WTC11 (cell line): ENCODE data around the gene BMPER. TPM values are rescaled to one million over a fixed set of nuclear protein-coding genes. Genes with fewer than 3 reads are reported as not detected.

Source experiments
- ATAC-seq: fragments of 200-7000 bp; cut with Tn5 transposase; 2 replicates; pipeline ENCODE4 v1.10.0; 2021; ENCODE audit warnings: mild to moderate bottlenecking, moderate library complexity
- CTCF ChIA-PET: fragments of 300-600 bp; sonication (Branson Sonifier 250); formaldehyde crosslinking; loops from one replicate; lab custom pipeline; 2021; ENCODE audit warnings: antibody characterized with exemption; lab: Charles Lee
- POLR2A ChIA-PET: fragments of 350-600 bp; sonication (Branson Sonifier 250); formaldehyde crosslinking; loops from one replicate; lab custom pipeline; 2021; ENCODE audit warnings: antibody characterized with exemption; lab: Charles Lee
- DNase-seq: peaks from one replicate; pipeline ENCODE4 v3.0.0; 2021; ENCODE audit warnings: low spot score
- H3K27ac Mint-ChIP-seq: 2 replicates; pipeline ENCODE4 v1.8.0; 2021; ENCODE audit warnings: mixed read lengths
- H3K27me3 Mint-ChIP-seq: 2 replicates; pipeline ENCODE4 v1.8.0; 2021; ENCODE audit warnings: low read depth, mild to moderate bottlenecking, moderate library complexity, mixed read lengths
- H3K36me3 Mint-ChIP-seq: 2 replicates; pipeline ENCODE4 v1.8.0; 2021; ENCODE audit warnings: mixed read lengths
- H3K4me1 Mint-ChIP-seq: 2 replicates; pipeline ENCODE4 v1.8.0; 2022; ENCODE audit warnings: mixed read lengths
- H3K4me3 Mint-ChIP-seq: 2 replicates; pipeline ENCODE4 v1.8.0; 2021; ENCODE audit warnings: mild to moderate bottlenecking, moderate library complexity, mixed read lengths
- H3K9me3 Mint-ChIP-seq: 2 replicates; pipeline ENCODE4 v1.8.0; 2021; ENCODE audit warnings: mixed read lengths
- ELF4 ChIP-seq: sonication (generic); formaldehyde crosslinking; IDR thresholded peaks from 2 replicates; pipeline ENCODE4 v1.8.1; 2022; ENCODE audit warnings: low read depth, mild to moderate bottlenecking, moderate library complexity, missing genetic modification reagents
- FOXK1 ChIP-seq: sonication (generic); formaldehyde crosslinking; IDR thresholded peaks from 2 replicates; pipeline ENCODE4 v1.8.0; 2022; ENCODE audit warnings: mild to moderate bottlenecking, moderate library complexity, missing genetic modification reagents
- GRHL2 ChIP-seq: fragments of 250-450 bp; sonication (Bioruptor Pico); IDR thresholded peaks from 2 replicates; pipeline ENCODE4 v1.8.0; 2022; ENCODE audit warnings: mild to moderate bottlenecking, moderate library complexity; ENCODE audit not compliant: insufficient replicate concordance, severe bottlenecking
- NR1H2 ChIP-seq: sonication (generic); formaldehyde crosslinking; IDR thresholded peaks from 2 replicates; pipeline ENCODE4 v1.9.0; 2021; ENCODE audit warnings: mild to moderate bottlenecking, moderate library complexity, missing genetic modification reagents
- NR3C1 ChIP-seq: sonication (generic); formaldehyde crosslinking; conservative IDR thresholded peaks from 2 replicates; pipeline ENCODE4 v1.8.1; 2023; ENCODE audit warnings: low read depth, mild to moderate bottlenecking, missing genetic modification reagents
- OVOL2 ChIP-seq: fragments of 250-450 bp; sonication (Bioruptor Pico); IDR thresholded peaks from 2 replicates; pipeline ENCODE4 v1.9.0; 2021; ENCODE audit warnings: mild to moderate bottlenecking, borderline replicate concordance
- PRRX2 ChIP-seq: fragments of 250-450 bp; sonication (Bioruptor Pico); IDR thresholded peaks from 2 replicates; pipeline ENCODE4 v1.8.0; 2021; ENCODE audit warnings: mild to moderate bottlenecking
- SOX15 ChIP-seq: fragments of 250-450 bp; sonication (Bioruptor Pico); IDR thresholded peaks from 2 replicates; pipeline ENCODE4 v1.9.0; 2021; ENCODE audit warnings: mild to moderate bottlenecking
- TEAD4 ChIP-seq: sonication (generic); formaldehyde crosslinking; IDR thresholded peaks from 2 replicates; pipeline ENCODE4 v1.8.0; 2022; ENCODE audit warnings: mild to moderate bottlenecking, missing genetic modification reagents
- TP53 ChIP-seq: sonication (generic); formaldehyde crosslinking; IDR thresholded peaks from 2 replicates; pipeline ENCODE4 v1.8.1; 2023; ENCODE audit warnings: mild to moderate bottlenecking, missing genetic modification reagents
- ZNF121 ChIP-seq: sonication (generic); formaldehyde crosslinking; IDR thresholded peaks from 2 replicates; pipeline ENCODE4 v1.8.0; 2023; ENCODE audit warnings: missing genetic modification reagents
- total RNA-seq: library from RNA; stranded (reverse); gene quantifications from 3 replicates; pipeline ENCODE4 v1.2.3, GENCODE V29; 2021
- TF ChIP-seq, protein P1 (sequence below): sonication (generic); formaldehyde crosslinking; IDR thresholded peaks from 2 replicates; pipeline ENCODE4 v1.8.1; 2022; ENCODE audit warnings: missing genetic modification reagents, borderline replicate concordance
- TF ChIP-seq, protein P2 (sequence below): fragments of 250-450 bp; sonication (Bioruptor Pico); IDR thresholded peaks from 2 replicates; pipeline ENCODE4 v1.8.0; 2021; ENCODE audit warnings: mild to moderate bottlenecking
- TF ChIP-seq, protein P3 (sequence below): sonication (generic); formaldehyde crosslinking; IDR thresholded peaks from 2 replicates; pipeline ENCODE4 v1.8.1; 2023; ENCODE audit warnings: mild to moderate bottlenecking, missing genetic modification reagents
- TF ChIP-seq, protein P4 (sequence below): sonication (generic); formaldehyde crosslinking; IDR thresholded peaks from 2 replicates; pipeline ENCODE4 v1.8.1; 2022; ENCODE audit warnings: low read depth, mild to moderate bottlenecking, moderate library complexity, missing genetic modification reagents, borderline replicate concordance
- TF ChIP-seq, protein P5 (sequence below): sonication (generic); formaldehyde crosslinking; IDR thresholded peaks from 2 replicates; pipeline ENCODE4 v1.8.0; 2022; ENCODE audit warnings: mild to moderate bottlenecking, missing genetic modification reagents
- TF ChIP-seq, protein P6 (sequence below): fragments of 250-450 bp; sonication (Bioruptor Pico); conservative IDR thresholded peaks from 2 replicates; pipeline ENCODE4 v1.9.0; 2021; ENCODE audit warnings: mild to moderate bottlenecking
- TF ChIP-seq, protein P7 (sequence below): fragments of 250-450 bp; sonication (Bioruptor Pico); IDR thresholded peaks from 2 replicates; pipeline ENCODE4 v1.9.0; 2021; ENCODE audit warnings: mild to moderate bottlenecking

The BMPER gene
- total RNA-seq, 1 experiment from 2014 or later, result 1.9 TPM

DNA sequence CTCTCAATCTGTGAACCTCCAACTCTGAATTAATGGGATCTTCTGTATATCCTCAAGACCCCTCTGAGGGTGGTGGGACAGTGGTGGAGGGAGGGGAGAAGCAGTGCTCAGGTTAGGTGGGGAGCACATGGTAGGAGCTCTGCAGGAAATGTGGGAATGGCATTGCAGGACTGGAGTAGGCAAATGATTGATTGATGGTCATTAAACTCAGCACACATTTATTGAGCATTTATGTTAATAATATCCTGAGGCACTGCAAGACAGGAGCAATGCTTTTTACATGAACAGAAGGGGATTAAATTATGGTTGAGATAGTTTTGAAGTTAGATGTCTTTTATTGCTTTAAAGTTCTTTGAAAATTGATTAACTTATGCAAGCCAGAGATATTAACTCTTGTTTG is 14.1 kb downstream of the BMPER start:
- ChIA-PET POLR2A (no interaction called here), CTCF (no interaction called here)
- Mint-ChIP-seq H3K27me3 (no peaks in the 10 kb centered on the region; the same call in 1 of the 2 replicates), H3K4me3 (no peak overlapping the region), H3K27ac (no peak overlapping the region), H3K4me1 (peaks cover 16% of the 10 kb centered on the region), H3K36me3 (no peaks in the 10 kb centered on the region), H3K9me3 (no peaks in the 10 kb centered on the region)
- DNase-seq (no peak), ATAC-seq (no peak)
- TF ChIP-seq, protein P1, sequence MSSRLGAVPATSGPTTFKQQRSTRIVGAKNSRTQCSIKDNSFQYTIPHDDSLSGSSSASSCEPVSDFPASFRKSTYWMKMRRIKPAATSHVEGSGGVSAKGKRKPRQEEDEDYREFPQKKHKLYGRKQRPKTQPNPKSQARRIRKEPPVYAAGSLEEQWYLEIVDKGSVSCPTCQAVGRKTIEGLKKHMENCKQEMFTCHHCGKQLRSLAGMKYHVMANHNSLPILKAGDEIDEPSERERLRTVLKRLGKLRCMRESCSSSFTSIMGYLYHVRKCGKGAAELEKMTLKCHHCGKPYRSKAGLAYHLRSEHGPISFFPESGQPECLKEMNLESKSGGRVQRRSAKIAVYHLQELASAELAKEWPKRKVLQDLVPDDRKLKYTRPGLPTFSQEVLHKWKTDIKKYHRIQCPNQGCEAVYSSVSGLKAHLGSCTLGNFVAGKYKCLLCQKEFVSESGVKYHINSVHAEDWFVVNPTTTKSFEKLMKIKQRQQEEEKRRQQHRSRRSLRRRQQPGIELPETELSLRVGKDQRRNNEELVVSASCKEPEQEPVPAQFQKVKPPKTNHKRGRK (CRISPR knock-in tag), result no peak
- TF ChIP-seq, protein P2, sequence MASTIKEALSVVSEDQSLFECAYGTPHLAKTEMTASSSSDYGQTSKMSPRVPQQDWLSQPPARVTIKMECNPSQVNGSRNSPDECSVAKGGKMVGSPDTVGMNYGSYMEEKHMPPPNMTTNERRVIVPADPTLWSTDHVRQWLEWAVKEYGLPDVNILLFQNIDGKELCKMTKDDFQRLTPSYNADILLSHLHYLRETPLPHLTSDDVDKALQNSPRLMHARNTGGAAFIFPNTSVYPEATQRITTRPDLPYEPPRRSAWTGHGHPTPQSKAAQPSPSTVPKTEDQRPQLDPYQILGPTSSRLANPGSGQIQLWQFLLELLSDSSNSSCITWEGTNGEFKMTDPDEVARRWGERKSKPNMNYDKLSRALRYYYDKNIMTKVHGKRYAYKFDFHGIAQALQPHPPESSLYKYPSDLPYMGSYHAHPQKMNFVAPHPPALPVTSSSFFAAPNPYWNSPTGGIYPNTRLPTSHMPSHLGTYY (CRISPR knock-in tag), result no peak
- TF ChIP-seq PRRX2 (CRISPR knock-in tag) (no peak), TEAD4 (CRISPR knock-in tag) (no peak), NR3C1 (no peak), GRHL2 (CRISPR knock-in tag) (no peak), OVOL2 (no peak), FOXK1 (CRISPR knock-in tag) (no peak), ZNF121 (CRISPR knock-in tag) (no peak), ELF4 (CRISPR knock-in tag) (no peak), SOX15 (CRISPR knock-in tag) (no peak), NR1H2 (CRISPR knock-in tag) (no peak), TP53 (CRISPR knock-in tag) (no peak)
- TF ChIP-seq, protein P3, sequence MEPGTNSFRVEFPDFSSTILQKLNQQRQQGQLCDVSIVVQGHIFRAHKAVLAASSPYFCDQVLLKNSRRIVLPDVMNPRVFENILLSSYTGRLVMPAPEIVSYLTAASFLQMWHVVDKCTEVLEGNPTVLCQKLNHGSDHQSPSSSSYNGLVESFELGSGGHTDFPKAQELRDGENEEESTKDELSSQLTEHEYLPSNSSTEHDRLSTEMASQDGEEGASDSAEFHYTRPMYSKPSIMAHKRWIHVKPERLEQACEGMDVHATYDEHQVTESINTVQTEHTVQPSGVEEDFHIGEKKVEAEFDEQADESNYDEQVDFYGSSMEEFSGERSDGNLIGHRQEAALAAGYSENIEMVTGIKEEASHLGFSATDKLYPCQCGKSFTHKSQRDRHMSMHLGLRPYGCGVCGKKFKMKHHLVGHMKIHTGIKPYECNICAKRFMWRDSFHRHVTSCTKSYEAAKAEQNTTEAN (CRISPR knock-in tag), result no peak
- TF ChIP-seq, protein P4, sequence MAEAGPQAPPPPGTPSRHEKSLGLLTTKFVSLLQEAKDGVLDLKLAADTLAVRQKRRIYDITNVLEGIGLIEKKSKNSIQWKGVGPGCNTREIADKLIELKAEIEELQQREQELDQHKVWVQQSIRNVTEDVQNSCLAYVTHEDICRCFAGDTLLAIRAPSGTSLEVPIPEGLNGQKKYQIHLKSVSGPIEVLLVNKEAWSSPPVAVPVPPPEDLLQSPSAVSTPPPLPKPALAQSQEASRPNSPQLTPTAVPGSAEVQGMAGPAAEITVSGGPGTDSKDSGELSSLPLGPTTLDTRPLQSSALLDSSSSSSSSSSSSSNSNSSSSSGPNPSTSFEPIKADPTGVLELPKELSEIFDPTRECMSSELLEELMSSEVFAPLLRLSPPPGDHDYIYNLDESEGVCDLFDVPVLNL (CRISPR knock-in tag), result no peak
- TF ChIP-seq, protein P5, sequence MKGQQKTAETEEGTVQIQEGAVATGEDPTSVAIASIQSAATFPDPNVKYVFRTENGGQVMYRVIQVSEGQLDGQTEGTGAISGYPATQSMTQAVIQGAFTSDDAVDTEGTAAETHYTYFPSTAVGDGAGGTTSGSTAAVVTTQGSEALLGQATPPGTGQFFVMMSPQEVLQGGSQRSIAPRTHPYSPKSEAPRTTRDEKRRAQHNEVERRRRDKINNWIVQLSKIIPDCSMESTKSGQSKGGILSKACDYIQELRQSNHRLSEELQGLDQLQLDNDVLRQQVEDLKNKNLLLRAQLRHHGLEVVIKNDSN (CRISPR knock-in tag), result no peak
- TF ChIP-seq, protein P6, sequence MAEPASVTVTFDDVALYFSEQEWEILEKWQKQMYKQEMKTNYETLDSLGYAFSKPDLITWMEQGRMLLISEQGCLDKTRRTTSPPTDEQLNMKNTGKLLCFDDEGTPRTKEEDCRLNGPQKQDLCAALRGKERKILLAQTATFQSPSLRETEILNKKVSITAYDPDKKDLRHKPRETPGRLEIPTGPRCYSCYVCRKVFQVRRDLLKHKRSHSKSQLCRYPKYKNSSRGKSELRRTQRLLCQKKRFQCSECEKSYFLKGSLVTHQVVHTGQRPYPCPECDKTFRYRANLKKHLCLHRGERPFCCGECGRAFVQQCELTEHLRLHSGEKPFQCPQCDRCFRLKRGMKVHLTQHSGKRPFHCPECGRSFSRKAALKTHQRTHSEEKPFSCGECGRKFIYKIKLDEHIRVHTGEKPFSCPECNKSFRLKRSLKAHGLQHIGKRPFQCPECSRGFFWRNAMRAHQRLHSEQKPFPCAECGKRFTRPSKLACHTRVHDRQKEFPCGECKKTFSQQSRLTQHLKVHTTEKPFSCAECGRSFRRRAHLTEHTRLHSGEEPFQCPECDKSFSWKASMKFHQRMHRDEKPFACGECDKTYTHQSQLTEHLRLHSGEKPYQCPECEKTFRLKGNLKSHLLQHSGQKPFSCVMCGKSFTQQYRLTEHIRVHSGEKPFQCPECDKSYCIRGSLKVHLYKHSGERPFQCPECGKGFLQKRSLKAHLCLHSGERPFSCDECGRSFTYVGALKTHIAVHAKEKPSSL, result no peak
- TF ChIP-seq, protein P7, sequence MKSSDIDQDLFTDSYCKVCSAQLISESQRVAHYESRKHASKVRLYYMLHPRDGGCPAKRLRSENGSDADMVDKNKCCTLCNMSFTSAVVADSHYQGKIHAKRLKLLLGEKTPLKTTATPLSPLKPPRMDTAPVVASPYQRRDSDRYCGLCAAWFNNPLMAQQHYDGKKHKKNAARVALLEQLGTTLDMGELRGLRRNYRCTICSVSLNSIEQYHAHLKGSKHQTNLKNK (CRISPR knock-in tag), result no peak
